ENCODE results near the gene OR7A5.
"Not testable (repeated sequence)": the region's sequence is repeated elsewhere in the genome, so short reads cannot be mapped to it uniquely, and the experiment has no call there.

OR7A5 gene

GRCh38 chr19:14783410-14783998 lies 51.5 kb downstream of the OR7A5 start:
- not testable (repeated sequence) for DNase-seq

GRCh38 chr19:14782626-14783409 lies 52.2 kb downstream of the OR7A5 start:
- no peak for DNase-seq

GRCh38 chr19:14781713-14782536 lies 53.1 kb downstream of the OR7A5 start:
- not testable (repeated sequence) for DNase-seq

- not testable (repeated sequence) for DNase-seq
Measured at GRCh38 chr19:14780622-14781225, 54.3 kb downstream of the OR7A5 start.

- no peak for DNase-seq
Measured at GRCh38 chr19:14779151-14779550, 55.8 kb downstream of the OR7A5 start.

GRCh38 chr19:14778110-14778845 lies 56.7 kb downstream of the OR7A5 start, which contains the start of gene ADGRE2:
ADGRE2 (minus strand) TSS chr19:14778560; CDS start chr19:14776756, 1,804 bp downstream.
- not testable (repeated sequence) for DNase-seq

- not testable (repeated sequence) for DNase-seq
Measured at GRCh38 chr19:14777645-14778044, 57.3 kb downstream of the OR7A5 start.

Data from NK-92 treated with Interleukin-12 subunit alpha and Interleukin-12 subunit beta, amount 100 ng/mL, for 24 hours (cell line).